Liver (tissue), 3 donors: ENCODE measurements around the gene E2F8.

Experiments used
- EGR1 ChIP-seq, 2 donors: IDR thresholded peaks; 2 replicates each; pipeline ENCODE4 v1.6.1; 2016 to 2018; ENCODE audit warnings: antibody characterized with exemption in 2 of 2, low read depth in 2 of 2
- GABPA ChIP-seq, 2 donors: IDR thresholded peaks in 1 of 2; conservative IDR thresholded peaks in 1 of 2; 2 replicates each; pipeline ENCODE4 v1.6.1; 2016; ENCODE audit warnings: antibody characterized with exemption in 2 of 2, mild to moderate bottlenecking in 1 of 2, moderate library complexity in 1 of 2
- HNF4G ChIP-seq: IDR thresholded peaks from 2 replicates; pipeline ENCODE4 v1.6.1; 2016; ENCODE audit warnings: antibody characterized with exemption
- JUND ChIP-seq, 2 donors: IDR thresholded peaks; 2 replicates each; pipeline ENCODE4 v1.6.1; 2016; ENCODE audit warnings: antibody characterized with exemption in 2 of 2
- NR2F2 ChIP-seq: IDR thresholded peaks from 2 replicates; pipeline ENCODE4 v1.6.1; 2016; ENCODE audit warnings: antibody characterized with exemption
- RAD21 ChIP-seq, 2 donors: IDR thresholded peaks; 2 replicates each; pipeline ENCODE4 v1.6.1; 2016; ENCODE audit warnings: antibody characterized with exemption in 2 of 2, mild to moderate bottlenecking in 2 of 2
- SP1 ChIP-seq: IDR thresholded peaks from 2 replicates; pipeline ENCODE4 v1.6.1; 2018; ENCODE audit warnings: antibody characterized with exemption, mild to moderate bottlenecking
- TAF1 ChIP-seq: conservative IDR thresholded peaks from 2 replicates; pipeline ENCODE4 v1.6.1; 2016; ENCODE audit warnings: antibody characterized with exemption, mild to moderate bottlenecking
- YY1 ChIP-seq: IDR thresholded peaks from 2 replicates; pipeline ENCODE4 v1.6.1; 2016; ENCODE audit warnings: antibody characterized with exemption, mild to moderate bottlenecking
- TF ChIP-seq, protein P1 (sequence below): fragments of 150-350 bp; IDR thresholded peaks from 2 replicates; pipeline ENCODE4 v1.5.1; 2017; ENCODE audit warnings: improper control_type of control experiment, low read depth, low read length; ENCODE audit not compliant: missing input control
- TF ChIP-seq, protein P2 (sequence below): IDR thresholded peaks from 2 replicates; pipeline ENCODE4 v1.6.1; 2016; ENCODE audit warnings: antibody characterized with exemption
- TF ChIP-seq, protein P3 (sequence below): IDR thresholded peaks from 2 replicates; pipeline ENCODE4 v1.6.1; 2016; ENCODE audit warnings: antibody characterized with exemption, mild to moderate bottlenecking
- TF ChIP-seq, protein P4 (sequence below): IDR thresholded peaks from 2 replicates; pipeline ENCODE4 v1.6.1; 2016; ENCODE audit warnings: antibody characterized with exemption
- TF ChIP-seq, protein P5 (sequence below): IDR thresholded peaks from 2 replicates; pipeline ENCODE4 v1.6.1; 2016; ENCODE audit warnings: antibody characterized with exemption
- donor health status: healthy.
- donor health status: healthy.

DNA sequence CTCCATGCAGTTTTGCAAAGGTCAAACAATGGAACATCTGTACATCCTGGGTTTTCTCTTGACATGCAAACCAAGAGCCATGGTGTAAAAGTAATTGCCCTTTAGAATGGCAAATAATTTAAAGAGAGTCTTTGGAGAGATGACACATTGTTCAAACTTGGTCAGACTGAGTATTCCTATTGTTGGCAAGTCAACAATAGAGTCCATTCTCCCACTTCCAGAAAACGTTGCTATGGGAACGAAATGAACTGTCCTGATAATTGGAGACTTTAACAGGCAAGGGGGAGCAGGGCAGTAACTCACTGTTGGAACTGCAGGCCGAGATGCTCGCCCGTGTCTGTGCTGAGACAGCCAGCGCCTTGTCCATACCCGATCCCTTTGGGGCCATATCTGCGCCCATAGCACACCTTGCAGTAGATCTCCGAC is 52.9 kb downstream of the E2F8 start:
- TF ChIP-seq, protein P1, sequence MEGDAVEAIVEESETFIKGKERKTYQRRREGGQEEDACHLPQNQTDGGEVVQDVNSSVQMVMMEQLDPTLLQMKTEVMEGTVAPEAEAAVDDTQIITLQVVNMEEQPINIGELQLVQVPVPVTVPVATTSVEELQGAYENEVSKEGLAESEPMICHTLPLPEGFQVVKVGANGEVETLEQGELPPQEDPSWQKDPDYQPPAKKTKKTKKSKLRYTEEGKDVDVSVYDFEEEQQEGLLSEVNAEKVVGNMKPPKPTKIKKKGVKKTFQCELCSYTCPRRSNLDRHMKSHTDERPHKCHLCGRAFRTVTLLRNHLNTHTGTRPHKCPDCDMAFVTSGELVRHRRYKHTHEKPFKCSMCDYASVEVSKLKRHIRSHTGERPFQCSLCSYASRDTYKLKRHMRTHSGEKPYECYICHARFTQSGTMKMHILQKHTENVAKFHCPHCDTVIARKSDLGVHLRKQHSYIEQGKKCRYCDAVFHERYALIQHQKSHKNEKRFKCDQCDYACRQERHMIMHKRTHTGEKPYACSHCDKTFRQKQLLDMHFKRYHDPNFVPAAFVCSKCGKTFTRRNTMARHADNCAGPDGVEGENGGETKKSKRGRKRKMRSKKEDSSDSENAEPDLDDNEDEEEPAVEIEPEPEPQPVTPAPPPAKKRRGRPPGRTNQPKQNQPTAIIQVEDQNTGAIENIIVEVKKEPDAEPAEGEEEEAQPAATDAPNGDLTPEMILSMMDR = no peak
- TF ChIP-seq, protein P2, sequence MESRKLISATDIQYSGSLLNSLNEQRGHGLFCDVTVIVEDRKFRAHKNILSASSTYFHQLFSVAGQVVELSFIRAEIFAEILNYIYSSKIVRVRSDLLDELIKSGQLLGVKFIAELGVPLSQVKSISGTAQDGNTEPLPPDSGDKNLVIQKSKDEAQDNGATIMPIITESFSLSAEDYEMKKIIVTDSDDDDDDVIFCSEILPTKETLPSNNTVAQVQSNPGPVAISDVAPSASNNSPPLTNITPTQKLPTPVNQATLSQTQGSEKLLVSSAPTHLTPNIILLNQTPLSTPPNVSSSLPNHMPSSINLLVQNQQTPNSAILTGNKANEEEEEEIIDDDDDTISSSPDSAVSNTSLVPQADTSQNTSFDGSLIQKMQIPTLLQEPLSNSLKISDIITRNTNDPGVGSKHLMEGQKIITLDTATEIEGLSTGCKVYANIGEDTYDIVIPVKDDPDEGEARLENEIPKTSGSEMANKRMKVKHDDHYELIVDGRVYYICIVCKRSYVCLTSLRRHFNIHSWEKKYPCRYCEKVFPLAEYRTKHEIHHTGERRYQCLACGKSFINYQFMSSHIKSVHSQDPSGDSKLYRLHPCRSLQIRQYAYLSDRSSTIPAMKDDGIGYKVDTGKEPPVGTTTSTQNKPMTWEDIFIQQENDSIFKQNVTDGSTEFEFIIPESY = no peak
- TF ChIP-seq NR2F2 = no peak
- TF ChIP-seq TAF1 = no peak
- TF ChIP-seq GABPA (IDR thresholded peaks at IDR 0.05 in 1 of 2, conservative IDR thresholded peaks at IDR 0.05 in 1 of 2) = no peak
- TF ChIP-seq, protein P3, sequence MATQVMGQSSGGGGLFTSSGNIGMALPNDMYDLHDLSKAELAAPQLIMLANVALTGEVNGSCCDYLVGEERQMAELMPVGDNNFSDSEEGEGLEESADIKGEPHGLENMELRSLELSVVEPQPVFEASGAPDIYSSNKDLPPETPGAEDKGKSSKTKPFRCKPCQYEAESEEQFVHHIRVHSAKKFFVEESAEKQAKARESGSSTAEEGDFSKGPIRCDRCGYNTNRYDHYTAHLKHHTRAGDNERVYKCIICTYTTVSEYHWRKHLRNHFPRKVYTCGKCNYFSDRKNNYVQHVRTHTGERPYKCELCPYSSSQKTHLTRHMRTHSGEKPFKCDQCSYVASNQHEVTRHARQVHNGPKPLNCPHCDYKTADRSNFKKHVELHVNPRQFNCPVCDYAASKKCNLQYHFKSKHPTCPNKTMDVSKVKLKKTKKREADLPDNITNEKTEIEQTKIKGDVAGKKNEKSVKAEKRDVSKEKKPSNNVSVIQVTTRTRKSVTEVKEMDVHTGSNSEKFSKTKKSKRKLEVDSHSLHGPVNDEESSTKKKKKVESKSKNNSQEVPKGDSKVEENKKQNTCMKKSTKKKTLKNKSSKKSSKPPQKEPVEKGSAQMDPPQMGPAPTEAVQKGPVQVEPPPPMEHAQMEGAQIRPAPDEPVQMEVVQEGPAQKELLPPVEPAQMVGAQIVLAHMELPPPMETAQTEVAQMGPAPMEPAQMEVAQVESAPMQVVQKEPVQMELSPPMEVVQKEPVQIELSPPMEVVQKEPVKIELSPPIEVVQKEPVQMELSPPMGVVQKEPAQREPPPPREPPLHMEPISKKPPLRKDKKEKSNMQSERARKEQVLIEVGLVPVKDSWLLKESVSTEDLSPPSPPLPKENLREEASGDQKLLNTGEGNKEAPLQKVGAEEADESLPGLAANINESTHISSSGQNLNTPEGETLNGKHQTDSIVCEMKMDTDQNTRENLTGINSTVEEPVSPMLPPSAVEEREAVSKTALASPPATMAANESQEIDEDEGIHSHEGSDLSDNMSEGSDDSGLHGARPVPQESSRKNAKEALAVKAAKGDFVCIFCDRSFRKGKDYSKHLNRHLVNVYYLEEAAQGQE = no peak
- TF ChIP-seq, protein P4, sequence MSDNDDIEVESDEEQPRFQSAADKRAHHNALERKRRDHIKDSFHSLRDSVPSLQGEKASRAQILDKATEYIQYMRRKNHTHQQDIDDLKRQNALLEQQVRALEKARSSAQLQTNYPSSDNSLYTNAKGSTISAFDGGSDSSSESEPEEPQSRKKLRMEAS = no peak
- no peak for TF ChIP-seq YY1
- no peak for TF ChIP-seq EGR1 (IDR thresholded peaks at IDR 0.05; ENCODE audit: low read depth in 2 of 2)
- no peak for TF ChIP-seq RAD21 (IDR thresholded peaks at IDR 0.05)
- TF ChIP-seq, protein P5, sequence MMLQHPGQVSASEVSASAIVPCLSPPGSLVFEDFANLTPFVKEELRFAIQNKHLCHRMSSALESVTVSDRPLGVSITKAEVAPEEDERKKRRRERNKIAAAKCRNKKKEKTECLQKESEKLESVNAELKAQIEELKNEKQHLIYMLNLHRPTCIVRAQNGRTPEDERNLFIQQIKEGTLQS = no peak
- no peak for TF ChIP-seq JUND (IDR thresholded peaks at IDR 0.05)
- no peak for TF ChIP-seq SP1
- no peak for TF ChIP-seq HNF4G
